ENCODE data around the gene C5orf15.
A peak's percentile ranks its signal among the peaks of the same experiment; 100 is the strongest.

Gene C5orf15

DNA sequence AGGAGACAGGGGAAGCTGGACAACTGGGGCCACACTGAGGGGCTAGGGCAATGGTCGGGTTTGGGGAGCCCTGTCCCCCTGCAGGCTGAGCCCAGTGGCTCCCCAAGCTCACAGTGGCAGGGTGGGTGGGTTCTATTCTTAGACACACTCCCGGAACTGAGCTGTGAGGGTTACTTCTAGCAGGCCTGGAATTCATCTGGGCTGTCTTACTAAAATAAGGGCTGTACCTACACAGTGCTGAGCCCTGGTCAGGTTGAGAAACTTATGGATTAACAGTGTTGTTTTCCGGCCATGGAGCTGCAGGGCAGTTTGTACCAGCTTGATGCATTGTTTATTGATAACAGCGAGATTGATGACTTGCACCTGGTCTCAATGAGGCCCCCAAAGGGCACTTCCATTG is 58.8 kb downstream of the C5orf15 start:
- Histone ChIP-seq H3K27ac (ENCODE audit: low read length) (no peak overlapping the region), H3K4me3 (ENCODE audit: low read depth in 1 of 2, low read length in 2 of 2) (no peak overlapping the region), H2AFZ (ENCODE audit: low read depth, low read length) (no peak overlapping the region), H4K20me1 (ENCODE audit: insufficient read depth, low read length) (no peaks in the 10 kb centered on the region), H3K79me2 (ENCODE audit: insufficient read depth, low read length) (no peaks in the 10 kb centered on the region), H3K9ac (ENCODE audit: low read depth, low read length) (no peak overlapping the region), H3K27me3 (ENCODE audit: insufficient read depth, low read length, poor library complexity) (peaks cover 5% of the 10 kb centered on the region), H3K4me2 (ENCODE audit: insufficient read depth, low read length) (no peak overlapping the region), H3K9me3 (ENCODE audit: insufficient read depth, low read length, severe bottlenecking) (no peaks in the 10 kb centered on the region), H3K4me1 (ENCODE audit: insufficient read depth, low read length) (no peaks in the 10 kb centered on the region), H3K36me3 (ENCODE audit: insufficient read depth, low read length) (no peaks in the 10 kb centered on the region)
- ATAC-seq (ENCODE audit: insufficient read depth, low read depth) (no peak), DNase-seq (no peak)
- TF ChIP-seq, protein P1, sequence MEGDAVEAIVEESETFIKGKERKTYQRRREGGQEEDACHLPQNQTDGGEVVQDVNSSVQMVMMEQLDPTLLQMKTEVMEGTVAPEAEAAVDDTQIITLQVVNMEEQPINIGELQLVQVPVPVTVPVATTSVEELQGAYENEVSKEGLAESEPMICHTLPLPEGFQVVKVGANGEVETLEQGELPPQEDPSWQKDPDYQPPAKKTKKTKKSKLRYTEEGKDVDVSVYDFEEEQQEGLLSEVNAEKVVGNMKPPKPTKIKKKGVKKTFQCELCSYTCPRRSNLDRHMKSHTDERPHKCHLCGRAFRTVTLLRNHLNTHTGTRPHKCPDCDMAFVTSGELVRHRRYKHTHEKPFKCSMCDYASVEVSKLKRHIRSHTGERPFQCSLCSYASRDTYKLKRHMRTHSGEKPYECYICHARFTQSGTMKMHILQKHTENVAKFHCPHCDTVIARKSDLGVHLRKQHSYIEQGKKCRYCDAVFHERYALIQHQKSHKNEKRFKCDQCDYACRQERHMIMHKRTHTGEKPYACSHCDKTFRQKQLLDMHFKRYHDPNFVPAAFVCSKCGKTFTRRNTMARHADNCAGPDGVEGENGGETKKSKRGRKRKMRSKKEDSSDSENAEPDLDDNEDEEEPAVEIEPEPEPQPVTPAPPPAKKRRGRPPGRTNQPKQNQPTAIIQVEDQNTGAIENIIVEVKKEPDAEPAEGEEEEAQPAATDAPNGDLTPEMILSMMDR (IDR thresholded peaks at IDR 0.05; ENCODE audit: borderline replicate concordance, extremely low read depth, low read length, poor library complexity, severe bottlenecking): no peak
- no peak for TF ChIP-seq EZH2 (IDR thresholded peaks at IDR 0.05; ENCODE audit: borderline replicate concordance, low read depth, low read length, severe bottlenecking)

- H3K4me3 ChIP-seq (ENCODE audit: low read depth in 1 of 2, low read length in 2 of 2): no peak overlapping the region
- H3K79me2 ChIP-seq (ENCODE audit: insufficient read depth, low read length): no peaks in the 10 kb centered on the region
- no peak overlapping the region for H3K27ac ChIP-seq (ENCODE audit: low read length)
- TF ChIP-seq EZH2 (IDR thresholded peaks at IDR 0.05; ENCODE audit: borderline replicate concordance, low read depth, low read length, severe bottlenecking): no peak
- TF ChIP-seq, protein P1 (IDR thresholded peaks at IDR 0.05; ENCODE audit: borderline replicate concordance, extremely low read depth, low read length, poor library complexity, severe bottlenecking): no peak
- no peak for DNase-seq
- peak; percentile 19; the same call in 2 of the 3 replicates for ATAC-seq (ENCODE audit: insufficient read depth, low read depth)
- H4K20me1 ChIP-seq (ENCODE audit: insufficient read depth, low read length): no peaks in the 10 kb centered on the region
- no peaks in the 10 kb centered on the region for H3K9me3 ChIP-seq (ENCODE audit: insufficient read depth, low read length, severe bottlenecking)
- peaks cover 5% of the 10 kb centered on the region for H3K27me3 ChIP-seq (ENCODE audit: insufficient read depth, low read length, poor library complexity)
- H3K36me3 ChIP-seq (ENCODE audit: insufficient read depth, low read length): no peaks in the 10 kb centered on the region
- H3K4me1 ChIP-seq (ENCODE audit: insufficient read depth, low read length): no peaks in the 10 kb centered on the region
- H3K4me2 ChIP-seq (ENCODE audit: insufficient read depth, low read length): no peak overlapping the region
- no peak overlapping the region for H2AFZ ChIP-seq (ENCODE audit: low read depth, low read length)
- H3K9ac ChIP-seq (ENCODE audit: low read depth, low read length): no peak overlapping the region
These were observed 61.4 kb downstream of the C5orf15 start for GRCh38 chr5:133907075-133907474.

GRCh38 chr5:133906303-133906702 is 62.1 kb downstream of the C5orf15 start:
- no peak overlapping the region for H3K9ac ChIP-seq (ENCODE audit: low read depth, low read length)
- DNase-seq (no peak), ATAC-seq (ENCODE audit: insufficient read depth, low read depth) (no peak)
- H3K9me3 ChIP-seq (ENCODE audit: insufficient read depth, low read length, severe bottlenecking): no peaks in the 10 kb centered on the region
- no peaks in the 10 kb centered on the region for H3K36me3 ChIP-seq (ENCODE audit: insufficient read depth, low read length)
- peaks cover 5% of the 10 kb centered on the region for H3K27me3 ChIP-seq (ENCODE audit: insufficient read depth, low read length, poor library complexity)
- no peak for TF ChIP-seq EZH2 (IDR thresholded peaks at IDR 0.05; ENCODE audit: borderline replicate concordance, low read depth, low read length, severe bottlenecking)
- TF ChIP-seq, protein P1 (IDR thresholded peaks at IDR 0.05; ENCODE audit: borderline replicate concordance, extremely low read depth, low read length, poor library complexity, severe bottlenecking): no peak
- no peaks in the 10 kb centered on the region for H4K20me1 ChIP-seq (ENCODE audit: insufficient read depth, low read length)
- no peak overlapping the region for H3K27ac ChIP-seq (ENCODE audit: low read length)
- no peak overlapping the region for H3K4me2 ChIP-seq (ENCODE audit: insufficient read depth, low read length)
- H3K4me1 ChIP-seq (ENCODE audit: insufficient read depth, low read length): no peaks in the 10 kb centered on the region
- no peak overlapping the region for H2AFZ ChIP-seq (ENCODE audit: low read depth, low read length)
- no peak overlapping the region for H3K4me3 ChIP-seq (ENCODE audit: low read depth in 1 of 2, low read length in 2 of 2)
- no peaks in the 10 kb centered on the region for H3K79me2 ChIP-seq (ENCODE audit: insufficient read depth, low read length)
